Gastroesophageal sphincter (tissue), 4 donors: ENCODE results near the gene SLC35D2. TPM values are rescaled to one million over a fixed set of nuclear protein-coding genes. Genes with fewer than 3 reads are reported as not detected.
A peak's percentile ranks its signal among the peaks of the same experiment; 100 is the strongest.

Experiments
- ATAC-seq: fragments of 150-250 bp; one replicate; pipeline ENCODE4 v1.9.1; 2016; ENCODE audit warnings: mild to moderate bottlenecking, moderate library complexity
- H3K27ac ChIP-seq, 4 donors: fragments of 200-600 bp; sonication (generic) in 3 of 4; 1 replicate in 3 of 4; 2 replicates in 1 of 4; pipeline ENCODE4 v1.5.1; 2016 to 2019
- H3K27me3 ChIP-seq: fragments of 200-600 bp; sonication (generic); one replicate; pipeline ENCODE4 v1.5.1; 2019
- H3K36me3 ChIP-seq, 2 donors: fragments of 200-600 bp; sonication (generic); one replicate each; pipeline ENCODE4 v1.5.1; 2019; ENCODE audit warnings: control low read depth in 1 of 2
- H3K4me1 ChIP-seq, 3 donors: fragments of 200-600 bp; sonication (generic); 1 replicate in 2 of 3; 2 replicates in 1 of 3; pipeline ENCODE4 v1.5.1; 2016 to 2019; ENCODE audit warnings: control low read depth in 2 of 3
- H3K4me3 ChIP-seq, 2 donors: fragments of 200-600 bp; sonication (generic); one replicate each; pipeline ENCODE4 v1.5.1; 2019; ENCODE audit warnings: mild to moderate bottlenecking in 1 of 2, moderate library complexity in 1 of 2
- H3K9me3 ChIP-seq, 3 donors: fragments of 200-600 bp; sonication (generic); one replicate each; pipeline ENCODE4 v1.5.1; 2017 to 2019; ENCODE audit warnings: control low read depth in 2 of 3
- EP300 ChIP-seq: sonication (generic); formaldehyde crosslinking; IDR thresholded peaks from one replicate; pipeline ENCODE4 v1.6.1; 2017; ENCODE audit warnings: antibody characterized with exemption, mild to moderate bottlenecking
- POLR2A ChIP-seq, 2 donors: fragments of 450-650 bp; IDR thresholded peaks; one replicate each; pipeline ENCODE4 v1.6.1; 2017; ENCODE audit warnings: antibody characterized with exemption in 2 of 2, mild to moderate bottlenecking in 2 of 2, moderate library complexity in 1 of 2
- POLR2AphosphoS5 ChIP-seq: sonication (generic); formaldehyde crosslinking; IDR thresholded peaks from one replicate; pipeline ENCODE4 v1.6.1; 2017; ENCODE audit warnings: antibody characterized with exemption
- WGBS, 2 donors: methylation state at CpG; one replicate each; pipeline ENCODE4 v1.1.5; 2018; ENCODE audit warnings: low coverage in 1 of 2; 5-methylcytosine and 5-hydroxymethylcytosine counted together
- total RNA-seq, 4 donors: library from RNA; depleted of rRNA; stranded (reverse); fragments of >200 nt; gene quantifications; one replicate each; pipeline ENCODE4 v1.1.0, GENCODE V29; 2016
- TF ChIP-seq, protein P1 (sequence below), 4 experiments: fragments of 200-600 bp in 2 of 4; fragments of 450-650 bp in 2 of 4; sonication (generic) in 1 of 4; IDR thresholded peaks; one replicate each; pipeline ENCODE4 v1.5.1; 2017 to 2019; ENCODE audit warnings: antibody characterized with exemption in 4 of 4, mild to moderate bottlenecking in 2 of 4, moderate library complexity in 2 of 4

The SLC35D2 gene
- total RNA-seq, 4 donors from 2014 or later: 16.6 to 39.3 (median 26.1) TPM

DNA sequence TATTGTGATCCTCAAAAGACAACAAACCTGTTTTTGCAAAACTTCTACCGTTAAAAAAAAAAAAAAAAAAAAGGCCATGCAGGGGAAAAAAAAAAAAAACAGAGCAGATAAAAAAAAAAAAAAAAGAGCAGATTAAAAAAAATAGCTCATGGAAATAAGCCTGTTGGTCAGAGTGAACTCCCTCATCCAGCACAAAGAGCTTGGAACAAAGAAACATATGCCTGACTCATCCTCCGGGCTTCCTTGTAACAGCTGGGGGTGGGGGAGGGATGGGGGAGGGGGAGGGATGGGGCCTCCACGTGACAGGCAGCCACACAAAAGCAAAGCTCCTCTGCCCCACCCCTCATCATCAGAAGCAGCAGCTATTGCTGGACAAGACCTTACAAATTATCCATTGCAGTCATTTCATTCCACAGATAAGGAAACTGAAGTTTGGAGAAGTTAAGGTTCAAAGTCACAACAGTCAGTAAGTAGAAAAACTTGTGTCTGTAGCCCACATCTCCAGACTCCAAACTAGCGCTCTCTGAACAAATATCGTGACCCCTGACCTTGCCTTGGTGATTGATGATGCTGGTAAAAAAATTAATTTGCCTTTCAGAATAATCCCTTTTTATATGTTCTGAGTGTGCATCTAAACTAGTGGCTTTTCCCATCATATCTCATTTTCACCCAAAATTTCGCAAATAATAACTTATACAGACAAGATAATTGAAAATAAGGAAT is 38.9 kb downstream of the SLC35D2 start:
- peaks cover 0 to 4% (median 0%) of the 10 kb centered on the region in 3 donors for H3K9me3 ChIP-seq
- peaks cover 2 to 30% (median 4%) of the 10 kb centered on the region in 3 donors for H3K4me1 ChIP-seq
- H3K4me3 ChIP-seq: no peak overlapping the region
- WGBS, 2 donors: 33 to 63% methylated on average over 3 to 6 of the region's 6 CpGs
- no peaks in the 10 kb centered on the region for H3K27me3 ChIP-seq
- peak overlapping the region; percentile 26 to 66 (median 62) for H3K27ac ChIP-seq
- H3K36me3 ChIP-seq: peaks cover 0 to 48% of the 10 kb centered on the region in 2 donors
- peak; percentile 93 for ATAC-seq
- no peak for TF ChIP-seq POLR2A (IDR thresholded peaks at IDR 0.05)
- TF ChIP-seq, protein P1, sequence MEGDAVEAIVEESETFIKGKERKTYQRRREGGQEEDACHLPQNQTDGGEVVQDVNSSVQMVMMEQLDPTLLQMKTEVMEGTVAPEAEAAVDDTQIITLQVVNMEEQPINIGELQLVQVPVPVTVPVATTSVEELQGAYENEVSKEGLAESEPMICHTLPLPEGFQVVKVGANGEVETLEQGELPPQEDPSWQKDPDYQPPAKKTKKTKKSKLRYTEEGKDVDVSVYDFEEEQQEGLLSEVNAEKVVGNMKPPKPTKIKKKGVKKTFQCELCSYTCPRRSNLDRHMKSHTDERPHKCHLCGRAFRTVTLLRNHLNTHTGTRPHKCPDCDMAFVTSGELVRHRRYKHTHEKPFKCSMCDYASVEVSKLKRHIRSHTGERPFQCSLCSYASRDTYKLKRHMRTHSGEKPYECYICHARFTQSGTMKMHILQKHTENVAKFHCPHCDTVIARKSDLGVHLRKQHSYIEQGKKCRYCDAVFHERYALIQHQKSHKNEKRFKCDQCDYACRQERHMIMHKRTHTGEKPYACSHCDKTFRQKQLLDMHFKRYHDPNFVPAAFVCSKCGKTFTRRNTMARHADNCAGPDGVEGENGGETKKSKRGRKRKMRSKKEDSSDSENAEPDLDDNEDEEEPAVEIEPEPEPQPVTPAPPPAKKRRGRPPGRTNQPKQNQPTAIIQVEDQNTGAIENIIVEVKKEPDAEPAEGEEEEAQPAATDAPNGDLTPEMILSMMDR (IDR thresholded peaks at IDR 0.05): no peak
- TF ChIP-seq EP300: no peak

DNA sequence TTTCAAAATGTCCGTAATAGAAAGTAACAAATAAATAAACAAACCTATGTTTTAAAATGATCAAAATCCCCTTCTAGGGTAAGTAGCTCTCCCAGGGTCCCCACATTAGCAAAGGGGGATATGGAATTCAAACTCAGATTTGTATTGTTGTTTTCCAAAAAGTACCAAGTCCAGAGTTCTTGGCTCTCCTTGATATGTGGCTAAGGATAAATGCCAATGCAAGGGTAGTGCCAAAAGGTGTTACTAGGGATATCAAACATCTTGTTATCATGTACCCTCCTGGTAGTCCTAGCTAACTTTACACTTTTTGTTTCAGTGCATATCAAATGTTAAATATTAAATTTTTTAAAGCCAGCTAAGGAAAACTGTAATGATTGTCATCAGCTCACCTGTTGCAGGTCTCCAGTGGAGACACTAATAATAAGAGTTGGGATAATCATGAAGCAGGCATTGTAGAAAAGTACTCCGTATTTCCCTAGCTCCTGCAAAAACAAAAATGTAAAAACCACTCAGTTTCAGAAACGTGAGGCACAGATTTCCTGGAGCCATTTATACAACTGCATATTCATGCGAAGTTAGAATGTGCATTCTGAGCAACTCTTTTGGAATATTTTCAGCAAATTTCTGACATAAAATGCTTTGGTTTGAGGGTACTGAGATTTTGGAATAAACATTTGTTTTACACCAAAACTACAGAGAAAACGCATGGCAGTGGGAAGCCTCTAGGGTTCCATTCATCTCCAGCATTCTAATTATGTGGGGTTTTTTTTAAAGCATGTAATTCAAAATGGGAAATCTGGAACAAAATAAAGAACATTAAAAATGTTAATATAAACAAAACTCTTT is 39.8 kb downstream of the SLC35D2 start:
- H3K4me3 ChIP-seq: no peak overlapping the region
- no peaks in the 10 kb centered on the region for H3K27me3 ChIP-seq
- H3K36me3 ChIP-seq: peaks cover 0 to 40% of the 10 kb centered on the region in 2 donors
- H3K9me3 ChIP-seq: peaks cover 0 to 4% (median 0%) of the 10 kb centered on the region in 3 donors
- H3K27ac ChIP-seq: peak overlapping the region in 3 of 4 donors; percentile 0 to 65 (median 56)
- WGBS, 2 donors: 35 to 72% methylated on average over 5 of the region's 5 CpGs
- no peak for ATAC-seq
- H3K4me1 ChIP-seq: peaks cover 2 to 37% (median 4%) of the 10 kb centered on the region in 3 donors
- TF ChIP-seq POLR2AphosphoS5 (no peak), POLR2A (IDR thresholded peaks at IDR 0.05) (no peak), EP300 (no peak)
- TF ChIP-seq, protein P1 (IDR thresholded peaks at IDR 0.05): no peak

DNA sequence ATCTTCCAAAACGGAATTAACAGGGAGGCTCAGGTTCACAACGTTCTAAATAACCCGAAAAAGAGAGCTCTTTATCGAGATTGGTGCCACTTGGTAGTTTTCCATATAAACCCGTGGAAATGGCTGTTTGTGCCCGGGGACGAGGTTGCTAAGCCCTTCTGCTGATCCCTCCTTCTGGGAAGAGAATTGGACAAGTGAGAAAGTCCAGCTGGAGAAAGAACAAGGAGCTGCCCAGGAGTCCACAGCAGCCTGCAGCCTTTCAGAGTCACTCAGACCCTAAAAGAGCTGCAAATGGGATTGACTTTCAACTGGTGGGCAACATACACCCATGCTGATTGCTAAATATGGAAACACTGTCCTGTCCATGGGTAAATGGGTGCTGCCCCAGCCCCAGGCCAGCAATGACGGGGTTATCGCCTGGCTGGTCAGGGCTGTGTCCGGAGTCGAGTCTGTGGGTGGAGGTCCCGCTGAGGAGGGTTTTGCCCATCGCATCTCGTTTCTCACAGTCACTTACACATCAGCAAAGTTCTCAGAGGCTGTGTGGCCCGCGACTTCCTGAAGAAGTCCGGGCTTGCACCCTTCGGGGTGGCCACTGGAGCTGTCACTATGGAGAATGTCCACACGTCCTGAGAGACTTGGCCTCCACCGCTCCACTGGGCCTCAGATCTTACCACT is 40.8 kb downstream of the SLC35D2 start:
- H3K4me1 ChIP-seq: peaks cover 2 to 37% (median 4%) of the 10 kb centered on the region in 3 donors
- no peak for ATAC-seq
- WGBS, 2 donors: 38 to 80% methylated on average over 5 to 10 of the region's 20 CpGs
- H3K27ac ChIP-seq: peak overlapping the region in 3 of 4 donors; percentile 20 to 65 (median 56)
- H3K27me3 ChIP-seq: no peaks in the 10 kb centered on the region
- TF ChIP-seq, protein P1 (IDR thresholded peaks at IDR 0.05): no peak
- no peaks in the 10 kb centered on the region for H3K9me3 ChIP-seq
- H3K36me3 ChIP-seq: peaks cover 0 to 30% of the 10 kb centered on the region in 2 donors
- no peak overlapping the region for H3K4me3 ChIP-seq

DNA sequence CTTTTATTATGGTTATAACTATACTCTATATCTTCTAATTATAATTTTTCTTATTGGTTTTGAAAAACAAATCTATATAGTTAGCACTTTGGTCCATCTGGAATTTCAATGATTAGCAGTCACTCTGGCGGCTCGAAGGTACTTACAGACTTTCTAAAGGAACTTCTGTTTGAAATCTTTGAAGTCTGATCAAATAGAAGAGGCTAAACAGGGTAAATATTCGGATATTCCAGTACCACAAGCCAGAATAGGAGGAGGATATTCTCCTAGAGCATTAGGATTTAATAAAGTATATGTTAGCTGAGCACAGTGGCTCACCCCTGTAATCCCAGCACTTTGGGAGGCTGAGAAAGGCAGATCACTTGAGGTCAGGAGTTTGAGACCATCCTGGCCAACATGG is 42.8 kb downstream of the SLC35D2 start:
- 88 to 94% methylated on average over 3 of the region's 3 CpGs for WGBS, 2 donors
- Histone ChIP-seq H3K27ac (no peak overlapping the region), H3K36me3 (peaks cover 0 to 25% of the 10 kb centered on the region in 2 donors), H3K4me3 (no peak overlapping the region), H3K27me3 (no peaks in the 10 kb centered on the region), H3K4me1 (peaks cover 2 to 37% (median 4%) of the 10 kb centered on the region in 3 donors), H3K9me3 (no peaks in the 10 kb centered on the region)
- TF ChIP-seq, protein P1 (IDR thresholded peaks at IDR 0.05): no peak
- TF ChIP-seq POLR2AphosphoS5: no peak
- TF ChIP-seq EP300: no peak
- TF ChIP-seq POLR2A (IDR thresholded peaks at IDR 0.05): no peak
- ATAC-seq: no peak
